HG03432 (cell line): ENCODE results near the gene RASGRF2.

Experiments
- ATAC-seq: cut with Tn5 transposase; IDR thresholded peaks from one replicate; pipeline ENCODE4 v1.9.1; 2021; ENCODE audit warnings: mild to moderate bottlenecking, moderate library complexity; ENCODE audit not compliant: unreplicated experiment

Gene RASGRF2

DNA sequence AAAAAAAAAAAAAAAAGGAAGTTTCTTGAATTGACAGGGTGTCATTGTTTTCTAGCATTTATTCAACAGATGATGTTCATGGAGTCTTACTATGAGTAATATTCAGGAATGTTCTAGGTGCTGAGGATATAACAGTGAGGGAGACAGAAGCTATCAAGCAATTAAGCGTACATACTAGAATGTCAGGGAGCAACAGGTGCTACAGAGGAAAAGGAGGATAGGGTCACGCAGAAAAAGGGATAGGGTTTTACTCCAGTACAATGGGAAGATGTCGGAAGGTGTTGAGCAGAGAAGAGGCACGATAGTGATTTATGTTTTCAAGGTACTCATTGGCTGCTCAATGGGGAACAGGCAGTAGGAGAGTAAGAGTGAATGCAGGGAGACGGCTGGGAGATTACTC is 6.6 kb upstream of the RASGRF2 start:
- no peak for ATAC-seq

DNA sequence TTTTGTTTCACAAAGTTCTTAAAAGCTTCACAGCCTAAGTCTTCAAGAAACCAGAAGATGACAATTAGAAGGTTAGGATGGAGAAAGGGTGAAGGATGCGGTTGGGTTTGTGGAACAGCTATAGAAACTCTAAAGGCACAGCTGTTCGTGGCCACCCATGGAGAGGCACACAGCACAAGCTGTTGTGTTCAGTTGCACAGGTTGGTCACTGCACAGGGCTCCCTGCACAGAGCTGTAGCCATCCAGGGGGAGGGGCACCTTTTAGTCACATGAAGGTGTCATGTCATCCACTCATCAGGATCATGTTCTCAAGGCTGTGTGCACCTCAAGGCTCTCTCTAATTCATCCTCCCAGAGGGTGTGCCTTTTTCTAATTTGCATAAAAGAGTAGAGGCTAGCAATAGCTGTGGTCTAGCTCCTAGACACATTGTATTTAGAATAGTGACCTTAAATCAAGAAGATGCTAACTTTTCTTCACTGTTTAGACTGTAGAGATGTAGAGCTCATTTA is 5.0 kb upstream of the RASGRF2 start:
- ATAC-seq, result no peak

DNA sequence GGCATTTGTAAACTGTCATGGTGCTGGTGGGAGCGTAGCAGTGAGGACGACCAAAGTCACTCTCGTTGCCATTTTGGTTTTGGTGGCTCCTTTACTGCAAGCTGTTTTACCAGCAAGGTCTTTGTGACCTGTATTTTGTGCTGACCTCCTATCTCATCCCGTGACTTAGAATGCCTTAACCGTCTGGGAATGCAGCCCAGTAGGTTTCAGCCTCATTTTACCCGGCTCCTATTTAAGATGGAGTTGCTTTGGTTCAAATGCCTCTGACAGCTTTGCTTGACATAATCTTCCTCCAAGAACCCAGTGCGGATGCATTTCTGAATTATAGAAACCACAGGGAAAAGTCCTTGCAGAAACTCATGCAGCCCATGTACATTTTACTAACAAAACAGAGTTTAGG is 3.9 kb upstream of the RASGRF2 start:
- ATAC-seq, result no peak

DNA sequence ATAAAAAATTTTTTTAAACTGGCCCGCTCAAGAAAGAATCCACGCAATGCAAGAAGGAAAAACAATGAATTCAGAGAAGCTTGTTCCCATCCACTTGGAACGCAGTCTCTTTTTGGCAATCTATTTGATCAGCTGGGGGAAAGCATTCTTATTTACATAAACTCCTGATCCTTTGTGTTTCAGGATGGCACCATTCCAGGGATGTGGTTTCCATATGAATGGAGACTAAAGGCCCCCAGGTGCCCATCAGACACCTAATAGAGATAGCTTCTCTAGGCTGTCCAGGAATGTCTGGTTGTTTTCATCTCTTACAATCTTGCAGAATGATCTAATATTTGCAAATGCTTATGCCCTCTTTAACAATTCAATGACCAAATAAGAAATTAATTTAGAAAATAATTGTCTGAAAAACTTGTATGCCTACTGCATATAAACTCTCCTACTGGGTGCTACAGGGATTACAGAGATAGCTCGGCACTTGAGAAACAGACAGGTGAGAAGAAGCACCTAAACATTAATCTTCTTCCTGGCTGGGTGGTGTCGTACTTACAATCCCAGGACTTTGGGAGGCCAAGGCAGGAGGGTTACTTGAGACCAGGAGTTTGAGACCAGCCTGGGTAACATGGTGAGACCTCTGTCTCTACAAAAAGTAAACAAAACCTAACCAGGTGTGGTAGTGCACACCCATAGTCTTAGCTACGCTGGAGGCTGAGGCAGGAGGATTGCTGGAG is 3.0 kb upstream of the RASGRF2 start:
- ATAC-seq, result no peak

DNA sequence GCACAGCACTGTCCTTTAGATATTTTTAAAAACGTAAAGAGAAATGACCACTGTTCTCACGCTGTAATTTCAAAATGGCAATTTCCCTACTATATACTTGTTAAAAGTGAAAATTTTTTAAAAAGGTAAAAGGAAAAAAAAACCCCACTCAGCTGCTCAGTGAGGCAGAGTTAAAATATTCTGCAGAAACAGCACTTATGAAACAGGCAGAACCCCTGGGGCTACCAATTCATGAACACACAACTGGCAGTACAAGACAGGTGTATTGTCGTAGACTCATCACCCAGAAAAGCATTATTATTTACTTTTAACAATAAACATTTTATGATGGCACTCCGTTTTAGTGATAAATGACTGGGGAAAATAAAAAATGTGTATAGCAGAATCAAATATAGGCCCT is 1.5 kb upstream of the RASGRF2 start:
- no peak for ATAC-seq

DNA sequence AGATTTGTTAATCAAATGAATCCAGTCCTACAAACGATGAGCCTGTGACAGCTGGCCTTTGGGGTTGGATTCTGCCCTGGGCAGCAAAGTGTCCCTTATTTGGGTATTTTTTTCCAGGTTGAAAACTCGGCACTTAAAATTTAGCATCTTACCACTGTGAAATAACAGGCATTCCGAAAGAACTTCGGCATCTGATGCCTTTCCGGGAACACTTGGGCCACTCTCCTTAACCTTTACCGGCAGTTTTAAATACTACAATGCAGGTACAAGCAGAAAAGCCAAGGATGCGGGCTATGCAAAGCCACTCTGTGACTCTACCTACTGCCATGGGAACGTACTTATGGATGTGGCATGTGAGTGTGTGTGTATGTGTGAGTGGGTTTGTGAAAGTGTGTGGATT is 1.0 kb upstream of the RASGRF2 start:
- ATAC-seq, result no peak

DNA sequence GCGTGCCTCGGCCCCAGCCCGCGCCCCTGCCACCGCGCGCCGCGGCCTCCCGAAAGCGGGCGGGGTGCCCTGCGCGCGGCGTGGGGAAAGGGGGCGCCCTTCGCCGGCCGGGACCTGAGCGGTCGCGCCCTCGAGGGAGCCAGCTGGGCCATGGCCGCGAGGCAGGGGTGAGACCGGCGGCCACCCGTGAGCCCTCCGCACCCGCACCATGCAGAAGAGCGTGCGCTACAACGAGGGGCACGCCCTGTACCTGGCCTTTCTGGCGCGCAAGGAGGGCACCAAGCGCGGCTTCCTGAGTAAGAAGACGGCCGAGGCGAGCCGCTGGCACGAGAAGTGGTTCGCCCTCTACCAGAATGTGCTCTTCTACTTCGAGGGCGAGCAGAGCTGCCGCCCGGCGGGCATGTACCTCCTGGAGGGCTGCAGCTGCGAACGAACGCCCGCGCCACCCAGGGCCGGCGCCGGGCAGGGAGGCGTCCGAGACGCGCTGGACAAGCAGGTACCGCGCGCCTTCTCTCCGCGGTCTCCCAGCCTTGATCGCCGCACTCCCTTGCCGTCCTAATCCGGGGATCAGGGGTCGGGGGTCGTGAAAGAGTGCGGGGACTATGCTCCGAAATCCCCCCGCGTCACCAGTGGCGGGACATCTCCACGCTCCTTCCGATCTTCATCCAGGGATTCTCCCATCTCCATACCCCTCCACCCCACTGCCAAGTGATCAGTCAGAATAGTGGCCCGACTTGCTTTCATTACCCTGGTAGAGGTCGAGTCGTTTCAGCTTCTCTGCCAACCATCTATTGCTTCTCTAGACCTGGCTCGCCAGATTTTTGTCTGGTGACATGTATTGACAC is 590 bp downstream of the RASGRF2 start:
- ATAC-seq, result no peak

DNA sequence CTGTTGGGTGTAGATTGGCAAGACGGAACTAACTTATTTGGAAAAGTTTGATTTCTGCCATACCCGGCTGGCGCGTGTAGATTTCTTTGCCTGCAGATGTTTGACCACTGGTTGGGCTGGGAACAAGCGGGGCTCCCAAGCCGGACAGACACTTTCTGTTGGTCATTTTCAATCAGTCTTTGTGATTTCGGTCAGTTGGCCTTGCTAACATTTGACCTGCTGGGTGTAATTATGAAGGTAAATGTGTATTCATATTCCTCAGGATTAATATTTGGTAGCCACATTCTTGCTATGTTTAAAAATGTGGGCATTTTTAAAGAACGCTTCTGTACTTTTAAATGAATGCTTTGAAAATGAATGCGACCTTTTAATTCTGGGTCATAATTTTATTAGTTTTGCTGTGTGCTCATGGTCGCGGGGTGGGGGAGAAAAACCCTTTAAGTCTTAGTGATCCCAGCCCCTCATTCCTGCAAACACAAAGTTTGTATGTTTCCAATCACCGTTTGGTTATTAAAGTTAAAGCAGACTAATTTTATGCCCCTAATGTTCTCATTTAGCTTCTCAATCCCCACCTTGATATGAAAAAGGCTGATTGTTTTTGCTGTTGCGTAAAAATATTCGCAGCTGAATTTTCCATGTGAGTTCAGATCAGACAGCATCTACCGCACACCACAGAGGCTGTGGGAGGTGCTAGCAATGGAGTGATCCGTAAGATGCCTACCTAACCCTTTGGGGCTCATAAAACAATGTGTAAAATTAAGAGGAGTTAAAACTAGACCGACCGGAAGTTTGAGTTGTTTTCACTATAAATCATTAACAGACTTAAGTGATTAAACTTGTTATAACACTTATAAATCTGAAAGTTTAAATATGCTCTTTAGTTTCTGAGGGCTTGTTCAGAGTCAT is 1.5 kb downstream of the RASGRF2 start:
- ATAC-seq, result no peak

DNA sequence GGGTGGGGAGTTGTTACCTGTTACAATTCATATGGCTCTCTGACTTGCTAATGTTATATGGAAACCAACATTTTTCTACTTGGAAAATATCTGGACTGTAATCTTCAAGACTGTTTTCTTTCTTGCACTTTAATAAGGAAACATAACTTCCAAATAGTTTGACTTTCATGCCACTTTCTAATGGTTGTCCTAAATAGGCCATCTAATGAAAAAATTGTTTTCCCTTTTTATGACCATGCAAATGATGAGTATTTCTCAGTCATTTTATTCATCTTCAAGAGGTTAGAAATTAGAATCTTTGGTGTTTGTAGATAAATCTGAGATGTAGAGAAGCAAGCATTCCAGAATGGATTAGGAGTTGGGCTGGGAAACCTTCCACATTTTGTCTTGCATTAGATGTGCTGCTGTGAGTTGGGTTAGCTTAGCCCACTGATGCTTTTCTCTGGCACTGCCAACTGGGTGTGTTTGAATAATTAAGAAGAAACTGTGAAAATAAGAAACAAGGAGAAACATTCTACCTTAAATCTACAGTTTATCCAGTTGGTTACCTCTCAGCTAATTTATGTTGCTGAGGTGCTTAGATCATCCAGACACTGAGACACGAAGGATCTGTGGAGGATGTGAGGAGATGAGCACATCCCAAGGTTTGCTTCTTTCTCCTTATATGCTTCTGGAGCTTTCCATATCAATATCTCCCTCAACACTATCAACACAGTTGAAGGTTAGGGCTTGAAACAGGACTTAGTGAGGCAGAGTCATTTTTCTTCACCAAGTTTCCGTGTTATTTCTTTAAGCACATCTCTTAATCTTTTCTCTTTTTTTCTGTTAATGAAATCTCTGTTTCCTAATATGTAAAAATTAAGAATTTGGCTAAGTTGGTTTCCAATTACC is 2.7 kb downstream of the RASGRF2 start:
- ATAC-seq, result no peak

DNA sequence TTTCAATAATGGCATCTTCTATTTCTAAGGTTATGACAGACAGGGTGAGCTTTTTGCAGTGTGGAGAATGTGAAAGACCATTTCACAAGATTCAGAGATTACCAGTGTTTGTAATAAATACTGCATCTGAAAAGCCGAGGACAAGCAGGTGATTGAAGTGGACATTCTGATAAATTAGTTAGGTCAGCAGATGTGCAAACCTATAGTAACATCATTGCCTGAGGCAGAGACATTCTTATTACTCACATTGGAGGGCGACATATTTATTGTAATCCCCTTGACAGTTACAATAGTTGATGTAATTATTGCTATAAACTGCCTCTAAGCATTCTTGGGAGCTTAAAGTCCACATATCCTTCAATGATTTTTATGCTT is 3.3 kb downstream of the RASGRF2 start:
- no peak for ATAC-seq

DNA sequence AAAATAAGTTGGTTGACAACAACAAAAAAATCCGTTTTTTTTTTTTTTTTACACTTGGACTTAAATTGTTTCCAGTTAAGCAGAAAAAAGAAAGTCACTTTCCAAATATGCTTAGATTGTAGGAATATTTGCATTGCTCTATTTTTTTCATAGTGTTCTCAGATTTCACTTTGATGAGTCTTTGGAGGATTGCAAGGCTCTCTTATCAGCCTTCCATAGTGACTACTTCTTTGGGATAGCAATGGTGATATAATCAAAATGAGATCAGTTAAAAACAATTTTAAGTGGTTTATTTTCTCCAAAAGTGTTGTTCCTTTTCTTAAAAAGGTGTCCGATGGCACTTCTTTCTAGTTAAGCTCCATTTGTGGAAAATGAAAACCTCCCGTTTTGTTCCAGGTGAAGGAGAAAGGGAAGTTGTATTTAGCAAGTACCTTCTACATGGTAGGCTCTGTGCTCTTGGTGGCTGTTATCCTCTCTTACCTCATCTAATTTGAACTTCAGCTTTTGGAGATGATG is 3.9 kb downstream of the RASGRF2 start:
- no peak for ATAC-seq

DNA sequence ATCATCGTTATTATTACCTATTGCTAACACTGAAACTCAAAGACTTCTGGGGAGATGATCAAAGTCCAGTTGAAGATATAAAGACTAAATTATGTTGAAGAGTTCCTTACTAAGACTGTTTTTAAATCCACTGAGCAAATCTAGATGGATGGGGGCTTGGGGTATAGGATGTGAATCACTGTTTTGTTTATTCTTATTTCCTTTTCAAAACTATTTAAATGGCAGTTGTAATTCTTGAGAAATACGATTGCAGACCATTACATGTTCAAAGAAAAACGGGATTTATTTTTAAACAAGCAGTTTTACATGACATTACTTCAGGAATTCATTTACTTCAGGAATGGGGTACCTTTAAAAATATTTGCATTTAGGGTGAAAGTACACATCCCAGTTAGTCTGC is 4.3 kb downstream of the RASGRF2 start:
- no peak for ATAC-seq

DNA sequence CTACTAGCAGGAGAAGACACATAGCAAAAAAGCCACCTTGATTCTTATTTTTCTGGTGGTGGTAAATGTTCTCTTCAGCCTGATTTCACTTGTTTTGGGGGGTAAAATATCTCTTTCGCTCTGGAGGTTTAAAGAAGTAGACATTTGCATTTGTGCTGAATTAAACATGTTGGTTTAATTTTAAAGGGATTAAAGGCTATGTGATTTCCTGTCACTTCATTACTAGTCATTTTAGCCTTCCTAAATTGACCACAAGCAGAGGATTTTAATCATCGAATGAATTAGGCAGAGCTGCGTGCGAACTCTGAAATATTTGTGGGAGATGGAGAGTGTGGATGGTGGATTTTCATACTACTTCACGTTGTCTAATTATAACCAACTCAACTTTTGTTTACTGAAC is 4.8 kb downstream of the RASGRF2 start:
- no peak for ATAC-seq

DNA sequence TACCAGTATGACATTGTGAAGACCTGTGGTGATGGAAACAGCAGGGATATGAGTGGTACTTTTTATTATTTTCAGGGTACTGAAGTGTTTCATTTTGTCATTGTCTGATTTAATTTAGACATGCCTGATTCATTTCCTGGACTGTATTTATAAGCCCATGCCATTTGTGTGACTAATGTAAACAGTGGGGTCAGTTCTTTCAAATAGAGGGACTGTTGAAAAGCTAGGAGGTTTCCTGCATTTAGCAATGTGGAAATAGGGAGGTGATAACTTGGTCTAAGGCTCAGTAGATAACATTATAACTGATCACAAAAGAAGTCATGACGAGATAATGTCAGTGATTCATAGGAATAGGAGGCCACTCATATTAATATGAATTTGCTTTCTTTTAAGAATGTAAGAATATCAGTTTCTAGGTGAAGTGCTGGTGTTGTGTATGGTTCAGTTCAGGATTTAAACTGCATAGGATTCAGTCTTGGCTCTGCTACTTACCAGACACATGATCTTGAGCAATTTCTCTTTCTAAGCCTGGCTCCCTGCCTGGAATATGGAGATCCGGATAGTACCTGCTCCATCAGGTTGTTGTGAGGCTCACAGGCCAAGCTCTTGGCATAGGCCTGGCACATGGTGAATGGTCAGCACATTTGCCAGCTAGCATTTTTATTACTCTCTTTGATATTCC is 7.5 kb downstream of the RASGRF2 start:
- ATAC-seq, result no peak

DNA sequence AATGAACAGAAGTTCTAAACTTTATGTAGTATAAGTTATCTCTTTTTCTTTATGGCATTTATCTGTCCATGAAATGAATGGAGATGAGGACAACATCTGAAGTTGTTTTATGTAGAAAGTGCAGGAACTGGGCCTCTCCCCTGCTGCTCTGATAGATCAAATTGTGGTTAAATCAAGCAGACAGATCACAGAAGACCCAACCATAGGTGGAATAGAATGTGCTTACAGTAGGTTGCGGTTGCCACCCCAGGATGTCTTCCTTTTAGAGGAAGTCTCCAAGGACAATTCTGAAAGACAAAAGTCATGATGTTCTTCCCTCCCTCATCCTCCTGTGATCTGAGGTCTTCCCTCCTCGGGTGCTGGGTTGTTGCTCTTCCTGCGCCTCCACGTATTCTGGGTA is 12.9 kb downstream of the RASGRF2 start:
- no peak for ATAC-seq

DNA sequence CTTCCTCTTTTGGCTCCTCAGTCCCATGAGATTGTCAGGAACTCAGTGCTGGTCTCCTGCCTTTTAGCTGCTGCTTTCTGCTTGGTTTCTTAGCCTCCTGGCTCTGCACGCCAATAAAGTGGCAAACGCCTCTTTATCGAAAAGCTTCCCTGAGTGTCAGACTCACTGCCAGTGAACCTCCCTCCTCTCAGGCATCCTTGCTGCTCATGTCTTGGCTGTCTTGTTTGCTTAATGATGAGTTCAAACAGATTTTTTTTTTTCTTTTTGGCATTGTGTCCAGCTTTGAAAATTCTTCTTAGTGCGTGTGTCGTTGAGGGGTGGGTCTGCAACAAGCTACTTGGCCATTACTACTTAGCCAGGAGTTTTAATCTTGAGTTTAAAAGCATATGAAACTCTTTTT is 14.9 kb downstream of the RASGRF2 start:
- no peak for ATAC-seq

DNA sequence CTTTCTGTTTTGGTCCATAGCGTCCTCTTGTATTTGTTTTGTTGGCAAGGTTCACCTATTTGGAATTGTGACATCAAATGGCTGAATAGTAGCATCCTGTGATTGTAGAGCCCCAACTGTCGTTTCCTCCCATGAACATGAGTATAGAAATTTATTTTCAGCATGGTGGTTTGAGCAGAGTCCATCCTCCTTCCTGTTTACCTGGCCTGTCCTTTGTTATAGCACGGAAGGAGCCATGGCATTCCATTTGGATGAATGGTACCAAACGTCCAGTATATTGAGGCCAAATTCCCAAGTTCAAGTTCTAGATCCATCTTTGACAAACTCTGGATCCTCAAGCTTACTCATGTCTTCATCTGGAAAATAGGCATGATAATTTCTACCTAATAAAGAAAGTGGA is 16.8 kb downstream of the RASGRF2 start:
- ATAC-seq, result no peak

DNA sequence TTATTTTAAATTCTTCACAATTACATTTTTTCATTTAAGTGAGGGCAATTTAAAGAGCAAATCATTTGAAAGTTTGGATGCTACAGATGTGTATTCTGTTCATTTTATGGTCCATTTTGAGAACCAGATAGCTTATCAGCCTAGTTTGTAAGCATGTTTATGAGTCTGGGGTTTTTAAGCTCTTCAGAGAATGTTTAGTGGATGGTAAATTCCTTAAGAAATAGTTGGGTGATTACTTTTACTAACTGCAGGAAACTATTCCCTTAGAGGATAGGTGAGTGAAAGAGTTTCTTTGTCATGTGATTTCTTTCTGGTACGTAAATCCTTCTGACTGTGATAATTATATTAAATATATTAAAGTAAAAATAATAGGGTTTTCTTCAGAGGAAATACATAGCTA is 17.6 kb downstream of the RASGRF2 start:
- ATAC-seq, result no peak

DNA sequence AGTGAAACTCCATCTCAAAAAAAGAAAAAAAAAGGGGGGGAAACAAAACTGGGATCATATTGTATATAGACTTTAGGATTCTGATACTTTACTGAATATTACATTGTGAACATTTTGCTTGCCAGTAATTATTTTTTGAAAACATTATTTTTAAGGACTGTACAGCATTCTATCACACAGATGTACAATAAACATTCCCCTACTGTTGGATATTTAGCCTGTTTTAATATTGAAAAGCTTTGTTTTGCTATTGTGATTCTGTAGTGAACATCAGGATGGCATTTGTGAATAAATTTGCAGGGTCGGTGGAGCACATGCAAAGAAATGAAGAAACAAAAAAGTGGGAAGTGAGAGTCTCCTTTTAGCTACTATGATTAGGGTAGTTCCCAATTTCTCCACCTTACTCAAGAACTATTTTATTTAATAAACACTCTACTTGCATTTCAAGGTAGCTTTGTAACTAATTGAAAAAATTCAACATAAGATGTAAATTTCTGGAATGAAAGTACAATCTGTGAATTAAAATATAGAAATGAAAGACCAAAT is 18.7 kb downstream of the RASGRF2 start:
- no peak for ATAC-seq
